Upper lobe of left lung (tissue), 6 donors: ENCODE measurements around the gene IMP3. TPM values are rescaled to one million over a fixed set of nuclear protein-coding genes. Genes with fewer than 3 reads are reported as not detected.

ENCODE experiments used
- ATAC-seq, 2 donors: fragments of 200-7000 bp; cut with Tn5 transposase; one replicate each; pipeline ENCODE4 v1.9.1; 2022; ENCODE audit warnings: mild to moderate bottlenecking in 2 of 2, moderate library complexity in 2 of 2; ENCODE audit not compliant: low FRiP score in 2 of 2
- DNase-seq, 2 donors: peaks; one replicate each; pipeline ENCODE4 v3.0.0-alpha.2; 2019 to 2020
- H3K27ac ChIP-seq, 4 donors: fragments of 200-600 bp; sonication (generic); one replicate each; pipeline ENCODE4 v1.5.1; 2016 to 2019
- H3K27me3 ChIP-seq, 4 donors: fragments of 200-600 bp; sonication (generic); one replicate each; pipeline ENCODE4 v1.5.1; 2017 to 2019
- H3K36me3 ChIP-seq, 4 donors: fragments of 200-600 bp; sonication (generic); one replicate each; pipeline ENCODE4 v1.5.1; 2016 to 2019
- H3K4me1 ChIP-seq, 4 donors: fragments of 200-600 bp; sonication (generic); one replicate each; pipeline ENCODE4 v1.5.1; 2018 to 2019
- H3K4me3 ChIP-seq, 4 donors: fragments of 200-600 bp; sonication (generic); one replicate each; pipeline ENCODE4 v1.5.1; 2017 to 2019; ENCODE audit warnings: mild to moderate bottlenecking in 2 of 4, moderate library complexity in 1 of 4
- H3K9me3 ChIP-seq, 4 donors: fragments of 200-600 bp; sonication (generic); one replicate each; pipeline ENCODE4 v1.5.1; 2018 to 2019
- CTCF ChIP-seq, 6 experiments: fragments of 450-650 bp in 4 of 6; fragments of 200-600 bp in 2 of 6; sonication (generic) in 2 of 6; IDR thresholded peaks; one replicate each; pipeline ENCODE4 v1.5.1; 2016 to 2019; ENCODE audit warnings: antibody characterized with exemption in 6 of 6
- EP300 ChIP-seq, 4 donors: sonication (generic); formaldehyde crosslinking; IDR thresholded peaks; one replicate each; pipeline ENCODE4 v1.5.1; 2017; ENCODE audit warnings: antibody characterized with exemption in 4 of 4, control low read depth in 2 of 4
- POLR2A ChIP-seq, 4 donors: fragments of 450-650 bp; IDR thresholded peaks; one replicate each; pipeline ENCODE4 v1.5.1; 2016 to 2017; ENCODE audit warnings: antibody characterized with exemption in 4 of 4, mild to moderate bottlenecking in 2 of 4
- POLR2AphosphoS5 ChIP-seq, 2 donors: sonication (generic); formaldehyde crosslinking; IDR thresholded peaks; one replicate each; pipeline ENCODE4 v1.5.1; 2017; ENCODE audit warnings: antibody characterized with exemption in 2 of 2
- WGBS, 2 donors: methylation state at CpG; one replicate each; pipeline ENCODE4 v1.1.5; 2017 to 2018; 5-methylcytosine and 5-hydroxymethylcytosine counted together
- total RNA-seq, 6 donors: library from RNA; depleted of rRNA in 4 of 6; stranded (reverse); fragments of >200 nt in 4 of 6; gene quantifications; one replicate each; pipeline versions ENCODE4 v1.1.0 to v1.2.1, GENCODE V29; 2016 to 2021
- donor health status: DM: no; HTN: no; CAD: no; lungs with moderate emphysema.
- donor health status: DM: no; HTN: yes; CAD: no; lungs with severe emphysema.

The IMP3 gene
- total RNA-seq, 6 donors from 2014 or later = 64.3 to 183 (median 70.2) TPM

- Histone ChIP-seq H3K4me1 (peaks cover 12 to 23% (median 20%) of the 10 kb centered on the region in 4 donors), H3K4me3 (no peak overlapping the region), H3K36me3 (no peaks in the 10 kb centered on the region), H3K27me3 (no peaks in the 10 kb centered on the region), H3K27ac (peak overlapping the region; percentile 58 to 87 (median 70)), H3K9me3 (no peaks in the 10 kb centered on the region)
- 70 to 73% methylated on average over 10 of the region's 10 CpGs for WGBS, 2 donors
- ATAC-seq = peak; percentile 68 to 80
- DNase-seq = peak in 1 of 2 donors; percentile 39
- no peak for TF ChIP-seq CTCF (IDR thresholded peaks at IDR 0.05)
- peak in 1 of 2 donors; percentile 13 for TF ChIP-seq POLR2AphosphoS5 (IDR thresholded peaks at IDR 0.05)
- no peak for TF ChIP-seq POLR2A (IDR thresholded peaks at IDR 0.05)
- TF ChIP-seq EP300 (IDR thresholded peaks at IDR 0.05) = no peak
Observed at GRCh38 chr15:75673426-75674235, 33.6 kb upstream of the IMP3 start.

- Histone ChIP-seq H3K4me3 (no peak overlapping the region), H3K27ac (peak overlapping the region; percentile 58 to 87 (median 70)), H3K27me3 (no peaks in the 10 kb centered on the region), H3K36me3 (no peaks in the 10 kb centered on the region), H3K4me1 (peaks cover 14 to 26% (median 21%) of the 10 kb centered on the region in 4 donors), H3K9me3 (no peaks in the 10 kb centered on the region)
- TF ChIP-seq EP300 (IDR thresholded peaks at IDR 0.05) (no peak), POLR2AphosphoS5 (IDR thresholded peaks at IDR 0.05) (no peak), CTCF (IDR thresholded peaks at IDR 0.05) (no peak), POLR2A (IDR thresholded peaks at IDR 0.05) (no peak)
- ATAC-seq (peak; percentile 17 to 58), DNase-seq (peak in 1 of 2 donors; percentile 76)
- 70 to 74% methylated on average over 6 to 13 of the region's 14 CpGs for WGBS, 2 donors
Observed at GRCh38 chr15:75672646-75673425, 32.8 kb upstream of the IMP3 start.

GRCh38 chr15:75671730-75672602, 31.9 kb upstream of the IMP3 start:
- Histone ChIP-seq H3K27me3 (no peaks in the 10 kb centered on the region), H3K4me1 (peaks cover 22 to 35% (median 29%) of the 10 kb centered on the region in 4 donors), H3K27ac (peak overlapping the region; percentile 4 to 72 (median 66)), H3K4me3 (no peak overlapping the region), H3K9me3 (no peaks in the 10 kb centered on the region), H3K36me3 (no peaks in the 10 kb centered on the region)
- WGBS, 2 donors = 83 to 91% methylated on average over 7 to 11 of the region's 11 CpGs
- TF ChIP-seq CTCF (IDR thresholded peaks at IDR 0.05) (no peak), EP300 (IDR thresholded peaks at IDR 0.05) (no peak), POLR2A (IDR thresholded peaks at IDR 0.05) (no peak), POLR2AphosphoS5 (IDR thresholded peaks at IDR 0.05) (no peak)
- DNase-seq (no peak), ATAC-seq (no peak)

- DNase-seq = no peak
- TF ChIP-seq CTCF (IDR thresholded peaks at IDR 0.05) (no peak), EP300 (IDR thresholded peaks at IDR 0.05) (no peak), POLR2A (IDR thresholded peaks at IDR 0.05) (no peak), POLR2AphosphoS5 (IDR thresholded peaks at IDR 0.05) (no peak)
- no peak for ATAC-seq
- Histone ChIP-seq H3K36me3 (no peaks in the 10 kb centered on the region), H3K9me3 (no peaks in the 10 kb centered on the region), H3K4me3 (no peak overlapping the region), H3K4me1 (peaks cover 38 to 55% (median 46%) of the 10 kb centered on the region in 4 donors), H3K27me3 (no peaks in the 10 kb centered on the region), H3K27ac (no peak overlapping the region)
- WGBS, 2 donors = 81 to 84% methylated on average over 6 of the region's 6 CpGs
Observed at GRCh38 chr15:75669879-75670212, 29.8 kb upstream of the IMP3 start.
